ENCODE measurements around the gene NNMT.

Gene NNMT

GRCh38 chr11:114263513-114264170 is 32.6 kb upstream of the NNMT start:
- no peak for DNase-seq

GRCh38 chr11:114264381-114264780 is 31.8 kb upstream of the NNMT start:
- no peak for DNase-seq

- DNase-seq: no peak
Measured at GRCh38 chr11:114265122-114265878, 30.9 kb upstream of the NNMT start.

GRCh38 chr11:114269498-114269897 is 26.7 kb upstream of the NNMT start:
- no peak for DNase-seq

- DNase-seq: no peak
Measured at GRCh38 chr11:114270531-114271270, 25.5 kb upstream of the NNMT start.

GRCh38 chr11:114271316-114271715 is 24.9 kb upstream of the NNMT start:
- DNase-seq: no peak

- DNase-seq: no peak
Measured at GRCh38 chr11:114272311-114272710, 23.9 kb upstream of the NNMT start.

- no peak for DNase-seq
Measured at GRCh38 chr11:114273071-114273470, 23.1 kb upstream of the NNMT start.

- no peak for DNase-seq
Measured at GRCh38 chr11:114273890-114274635, 22.1 kb upstream of the NNMT start.

GRCh38 chr11:114274637-114275036 is 21.6 kb upstream of the NNMT start:
- DNase-seq: no peak

- DNase-seq: no peak
Measured at GRCh38 chr11:114275280-114275679, 20.9 kb upstream of the NNMT start.

- DNase-seq: no peak
Measured at GRCh38 chr11:114276077-114276476, 20.1 kb upstream of the NNMT start.

- DNase-seq: no peak
Measured at GRCh38 chr11:114277637-114278341, 18.4 kb upstream of the NNMT start.

GRCh38 chr11:114278342-114279065 is 17.7 kb upstream of the NNMT start:
- no peak for DNase-seq

GRCh38 chr11:114279792-114280546 is 16.2 kb upstream of the NNMT start:
- DNase-seq: no peak

- peak; percentile 69 for DNase-seq
Measured at GRCh38 chr11:114280696-114281095, 15.5 kb upstream of the NNMT start.

- no peak for DNase-seq
Measured at GRCh38 chr11:114281388-114281956, 14.7 kb upstream of the NNMT start.

- no peak for DNase-seq
Measured at GRCh38 chr11:114282488-114282887, 13.7 kb upstream of the NNMT start.

GRCh38 chr11:114283422-114283821 is 12.8 kb upstream of the NNMT start:
- DNase-seq: no peak

- DNase-seq: peak; percentile 75
Measured at GRCh38 chr11:114284021-114284420, 12.2 kb upstream of the NNMT start.

- DNase-seq: no peak
Measured at GRCh38 chr11:114284914-114285313, 11.3 kb upstream of the NNMT start.

Data from NCI-H1092 treated with DMSO at 0.1 percent for 48 hours (cell line).